SK-N-SH treated with all-trans-retinoic acid at 6 μM for 48 hours (cell line): ENCODE measurements around the gene BCDIN3D.

Experiments
- ATAC-seq: fragments of 200-7000 bp; cut with Tn5 transposase; 3 replicates; pipeline ENCODE4 v1.9.1; 2020; ENCODE audit warnings: mild to moderate bottlenecking, moderate library complexity
- ARNTL ChIP-seq: fragments of 450-650 bp; formaldehyde crosslinking; IDR thresholded peaks from 2 replicates; pipeline ENCODE4 v1.5.0; 2020; ENCODE audit warnings: low read depth, mild to moderate bottlenecking, moderate library complexity, borderline replicate concordance
- BACH2 ChIP-seq: fragments of 250-450 bp; sonication (Bioruptor Pico); IDR thresholded peaks from 2 replicates; pipeline ENCODE4 v1.9.0; 2021; ENCODE audit warnings: mild to moderate bottlenecking, borderline replicate concordance
- CREB5 ChIP-seq: fragments of 250-450 bp; sonication (Bioruptor Pico); IDR thresholded peaks from 2 replicates; pipeline ENCODE4 v1.5.1; 2020; ENCODE audit warnings: low read depth, mild to moderate bottlenecking, moderate library complexity
- CSDC2 ChIP-seq: fragments of 250-450 bp; sonication (Bioruptor Pico); IDR thresholded peaks from 2 replicates; pipeline ENCODE4 v1.5.0; 2020; ENCODE audit warnings: mild to moderate bottlenecking, moderate library complexity
- CSRNP3 ChIP-seq: fragments of 250-450 bp; sonication (Bioruptor Pico); IDR thresholded peaks from 2 replicates; pipeline ENCODE4 v1.5.1; 2021; ENCODE audit warnings: mild to moderate bottlenecking, moderate library complexity
- ESRRG ChIP-seq: fragments of 250-450 bp; sonication (Bioruptor Pico); IDR thresholded peaks from 2 replicates; pipeline ENCODE4 v1.6.1; 2021; ENCODE audit warnings: mild to moderate bottlenecking
- GLIS3 ChIP-seq: fragments of 250-450 bp; sonication (Bioruptor Pico); IDR thresholded peaks from 2 replicates; pipeline ENCODE4 v1.5.0; 2020; ENCODE audit warnings: mild to moderate bottlenecking, moderate library complexity
- ISL1 ChIP-seq: fragments of 250-450 bp; sonication (Bioruptor Pico); IDR thresholded peaks from 2 replicates; pipeline ENCODE4 v2.1.2; 2022; ENCODE audit warnings: mild to moderate bottlenecking, moderate library complexity
- OSR1 ChIP-seq: fragments of 250-450 bp; sonication (Bioruptor Pico); IDR thresholded peaks from 2 replicates; pipeline ENCODE4 v1.8.0; 2022; ENCODE audit warnings: moderate library complexity, mild to moderate bottlenecking, inconsistent platforms
- POU6F1 ChIP-seq: fragments of 250-450 bp; sonication (Bioruptor Pico); IDR thresholded peaks from 2 replicates; pipeline ENCODE4 v1.8.0; 2021; ENCODE audit warnings: low read depth, mild to moderate bottlenecking, moderate library complexity, borderline replicate concordance
- PPARA ChIP-seq: fragments of 250-450 bp; sonication (Bioruptor Pico); IDR thresholded peaks from 2 replicates; pipeline ENCODE4 v1.5.0; 2020; ENCODE audit warnings: mild to moderate bottlenecking, borderline replicate concordance
- RARB ChIP-seq: fragments of 250-450 bp; sonication (Bioruptor Pico); IDR thresholded peaks from 2 replicates; pipeline ENCODE4 v1.8.0; 2021; ENCODE audit warnings: mild to moderate bottlenecking, moderate library complexity
- SNAI2 ChIP-seq: fragments of 250-450 bp; sonication (Bioruptor Pico); IDR thresholded peaks from 2 replicates; pipeline ENCODE4 v1.5.0; 2020; ENCODE audit warnings: mild to moderate bottlenecking, moderate library complexity
- TCF4 ChIP-seq: fragments of 250-450 bp; sonication (Bioruptor Pico); IDR thresholded peaks from 2 replicates; pipeline ENCODE4 v1.8.0; 2021; ENCODE audit warnings: mild to moderate bottlenecking, moderate library complexity, borderline replicate concordance
- TOX ChIP-seq: fragments of 250-450 bp; sonication (Bioruptor Pico); IDR thresholded peaks from 2 replicates; pipeline ENCODE4 v1.8.0; 2021; ENCODE audit warnings: mild to moderate bottlenecking, moderate library complexity, borderline replicate concordance
- TSHZ2 ChIP-seq: fragments of 250-450 bp; sonication (Bioruptor Pico); IDR thresholded peaks from 2 replicates; pipeline ENCODE4 v1.5.0; 2020; ENCODE audit warnings: mild to moderate bottlenecking, moderate library complexity
- ZC3H10 ChIP-seq: fragments of 250-450 bp; sonication (Bioruptor Pico); IDR thresholded peaks from 2 replicates; pipeline ENCODE4 v1.5.1; 2021; ENCODE audit warnings: mild to moderate bottlenecking, moderate library complexity
- ZFP3 ChIP-seq: fragments of 250-450 bp; sonication (Bioruptor Pico); IDR thresholded peaks from 2 replicates; pipeline ENCODE4 v1.5.0; 2020; ENCODE audit warnings: mild to moderate bottlenecking, moderate library complexity
- ZFP30 ChIP-seq: fragments of 450-650 bp; formaldehyde crosslinking; IDR thresholded peaks from 2 replicates; pipeline ENCODE4 v1.5.0; 2022; ENCODE audit warnings: mild to moderate bottlenecking, moderate library complexity
- ZNF565 ChIP-seq: fragments of 450-650 bp; formaldehyde crosslinking; conservative IDR thresholded peaks from 2 replicates; pipeline ENCODE4 v1.5.0; 2020; ENCODE audit warnings: low read depth, mild to moderate bottlenecking, moderate library complexity
- ZNF70 ChIP-seq: fragments of 450-650 bp; formaldehyde crosslinking; IDR thresholded peaks from 2 replicates; pipeline ENCODE4 v1.5.0; 2020; ENCODE audit warnings: mild to moderate bottlenecking, moderate library complexity
- ZNF8 ChIP-seq: fragments of 450-650 bp; formaldehyde crosslinking; IDR thresholded peaks from 2 replicates; pipeline ENCODE4 v1.5.0; 2020; ENCODE audit warnings: mild to moderate bottlenecking, moderate library complexity

The BCDIN3D gene

GRCh38 chr12:49821373-49822287, 21.3 kb downstream of the BCDIN3D start:
- TF ChIP-seq ZNF70 = no peak
- no peak for TF ChIP-seq CSDC2 (CRISPR knock-in tag)
- TF ChIP-seq TSHZ2 = no peak
- no peak for TF ChIP-seq BACH2 (CRISPR knock-in tag)
- TF ChIP-seq TOX (CRISPR knock-in tag) = no peak
- no peak for TF ChIP-seq ZFP3 (CRISPR knock-in tag)
- TF ChIP-seq ZNF8 = no peak
- TF ChIP-seq PPARA = no peak
- no peak for TF ChIP-seq TCF4 (CRISPR knock-in tag)
- no peak for TF ChIP-seq GLIS3
- no peak for TF ChIP-seq CSRNP3 (CRISPR knock-in tag)
- TF ChIP-seq SNAI2 (CRISPR knock-in tag) = no peak
- TF ChIP-seq RARB (CRISPR knock-in tag) = no peak
- no peak for TF ChIP-seq CREB5
- no peak for TF ChIP-seq ZC3H10 (CRISPR knock-in tag)
- ATAC-seq = no peak

GRCh38 chr12:49819786-49820185, 23.1 kb downstream of the BCDIN3D start:
- TF ChIP-seq ZC3H10 (CRISPR knock-in tag) (no peak), CSDC2 (CRISPR knock-in tag) (no peak), PPARA (no peak), ZFP3 (CRISPR knock-in tag) (no peak), ZNF8 (no peak), TOX (CRISPR knock-in tag) (no peak), GLIS3 (no peak), TCF4 (CRISPR knock-in tag) (no peak), RARB (CRISPR knock-in tag) (no peak), BACH2 (CRISPR knock-in tag) (no peak), ARNTL (CRISPR knock-in tag) (no peak)
- peak; percentile 27; the same call in 1 of the 3 replicates for ATAC-seq

GRCh38 chr12:49818241-49818895, 24.5 kb downstream of the BCDIN3D start:
- ATAC-seq = no peak
- TF ChIP-seq GLIS3 (no peak), POU6F1 (CRISPR knock-in tag) (no peak), TSHZ2 (no peak), ARNTL (CRISPR knock-in tag) (no peak), ZNF70 (no peak), ZNF565 (CRISPR knock-in tag) (no peak), OSR1 (no peak), TOX (CRISPR knock-in tag) (no peak), PPARA (no peak), ZC3H10 (CRISPR knock-in tag) (no peak), ESRRG (CRISPR knock-in tag) (no peak), ISL1 (CRISPR knock-in tag) (no peak), TCF4 (CRISPR knock-in tag) (no peak), CSRNP3 (CRISPR knock-in tag) (no peak), ZFP30 (CRISPR knock-in tag) (no peak), RARB (CRISPR knock-in tag) (no peak)
